ENCODE measurements around the gene POLE.

GRCh38 chr12:132660996-132661395, 26.1 kb downstream of the POLE start:
- TF ChIP-seq CTCF (conservative IDR thresholded peaks at IDR 0.05; ENCODE audit: low read length): no peak
- TF ChIP-seq EZH2phosphoT487 (IDR thresholded peaks at IDR 0.05; ENCODE audit: borderline replicate concordance): no peak
